ENCODE results near the gene TMEM125.

DNA sequence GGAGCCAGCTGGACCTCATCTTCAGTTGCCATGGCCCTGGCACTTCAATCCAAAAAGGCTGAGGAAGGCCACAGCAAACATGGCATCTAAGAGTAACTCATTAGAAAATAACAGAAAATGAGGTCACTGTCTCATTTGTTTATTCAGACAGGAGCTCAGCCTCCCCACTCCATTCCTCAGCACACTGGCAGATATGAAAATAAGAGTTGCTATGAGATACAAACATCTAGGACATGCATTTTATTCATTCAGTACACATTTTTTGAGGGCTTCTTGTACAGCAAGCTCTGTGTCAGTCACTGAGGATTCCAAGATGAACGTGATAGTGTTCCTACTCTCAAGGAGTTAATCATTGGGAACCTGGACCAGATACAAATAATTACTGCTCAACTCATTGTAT is 32.7 kb upstream of the TMEM125 start:
- TF ChIP-seq MAZ (IDR thresholded peaks at IDR 0.05; ENCODE audit: borderline replicate concordance, low read depth, low read length) (no peak), POLR2A (IDR thresholded peaks at IDR 0.05; ENCODE audit: low read depth, low read length) (no peak)
- TF ChIP-seq, protein P1, sequence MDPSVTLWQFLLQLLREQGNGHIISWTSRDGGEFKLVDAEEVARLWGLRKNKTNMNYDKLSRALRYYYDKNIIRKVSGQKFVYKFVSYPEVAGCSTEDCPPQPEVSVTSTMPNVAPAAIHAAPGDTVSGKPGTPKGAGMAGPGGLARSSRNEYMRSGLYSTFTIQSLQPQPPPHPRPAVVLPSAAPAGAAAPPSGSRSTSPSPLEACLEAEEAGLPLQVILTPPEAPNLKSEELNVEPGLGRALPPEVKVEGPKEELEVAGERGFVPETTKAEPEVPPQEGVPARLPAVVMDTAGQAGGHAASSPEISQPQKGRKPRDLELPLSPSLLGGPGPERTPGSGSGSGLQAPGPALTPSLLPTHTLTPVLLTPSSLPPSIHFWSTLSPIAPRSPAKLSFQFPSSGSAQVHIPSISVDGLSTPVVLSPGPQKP (IDR thresholded peaks at IDR 0.05; ENCODE audit: borderline replicate concordance, low read depth, low read length): no peak

All from IMR-90 (cell line).